K562 (cell line): Measurements from ENCODE around the gene KCNH8. TPM values are rescaled to one million over a fixed set of nuclear protein-coding genes. Genes with fewer than 3 reads are reported as not detected.

Experiments used
- BMI1 ChIP-seq: fragments of 150-350 bp; IDR thresholded peaks from 2 replicates; pipeline ENCODE4 v1.6.1; 2014; ENCODE audit warnings: low read length
- CHCHD3 ChIP-seq: fragments of 250-450 bp; sonication (Bioruptor Pico); IDR thresholded peaks from 2 replicates; pipeline ENCODE4 v2.1.2; 2022; ENCODE audit warnings: mild to moderate bottlenecking
- CUX1 ChIP-seq: fragments of 200-800 bp; sonication (Bioruptor generic); IDR thresholded peaks from 2 replicates; pipeline ENCODE4 v1.6.1; 2016; ENCODE audit warnings: missing genetic modification characterization, missing compliant biosample characterization
- ESRRB ChIP-seq: fragments of 250-450 bp; sonication (Bioruptor Pico); IDR thresholded peaks from 2 replicates; pipeline ENCODE4 v1.5.0; 2020; ENCODE audit warnings: mild to moderate bottlenecking, moderate library complexity, borderline replicate concordance
- ETV1 ChIP-seq: fragments of 450-650 bp; conservative IDR thresholded peaks from 2 replicates; pipeline ENCODE4 v1.6.1; 2016; ENCODE audit warnings: missing genetic modification characterization, control low read depth, low read depth, missing compliant biosample characterization
- SREBF1 ChIP-seq: fragments of 150-350 bp; IDR thresholded peaks from 2 replicates; pipeline ENCODE4 v1.6.1; 2014; ENCODE audit warnings: antibody characterized with exemption, low read depth, low read length, borderline replicate concordance
- TARDBP ChIP-seq: fragments of 450-650 bp; IDR thresholded peaks from 2 replicates; pipeline ENCODE4 v1.6.1; 2016
- ZNF232 ChIP-seq: sonication (generic); formaldehyde crosslinking; IDR thresholded peaks from 2 replicates; pipeline ENCODE4 v1.8.0; 2022; ENCODE audit warnings: mild to moderate bottlenecking, missing genetic modification reagents
- polyA plus RNA-seq, 8 experiments: library from polyadenylated mRNA; depleted of rRNA in 4 of 8; stranded (reverse) in 5 of 8; unstranded in 3 of 8; fragments of >200 nt; fragmentation: Nextera tagmentation in 2 of 8; fragmentation: Illumina TruSeq in 1 of 8; extraction: Ambion mirVana in 2 of 8; extraction: Trizol in 1 of 8; gene quantifications; 2 replicates each; pipeline versions ENCODE4 v1.2.1 to v1.2.3, GENCODE V29; 2011 to 2014; ENCODE audit warnings: inconsistent platforms in 1 of 8, missing spikeins in 1 of 8
- total RNA-seq, 7 experiments: library from RNA; depleted of rRNA in 6 of 7; stranded (reverse); fragments of >200 nt in 6 of 7; fragmentation: Illumina TruSeq in 2 of 7; extraction: Trizol in 2 of 7; gene quantifications; 2 replicates each; pipeline versions ENCODE4 v1.2.1 to v1.2.3, GENCODE V29; 2011 to 2021; ENCODE audit warnings: low replicate concordance in 1 of 7

KCNH8 gene
- total and polyA plus RNA-seq, 9 of the 15 experiments (the other 6 are each of a cell fraction or from before 2014, with no cell fraction given) = 0.02 to 0.08 (median 0.04) TPM; not detected in 6

DNA sequence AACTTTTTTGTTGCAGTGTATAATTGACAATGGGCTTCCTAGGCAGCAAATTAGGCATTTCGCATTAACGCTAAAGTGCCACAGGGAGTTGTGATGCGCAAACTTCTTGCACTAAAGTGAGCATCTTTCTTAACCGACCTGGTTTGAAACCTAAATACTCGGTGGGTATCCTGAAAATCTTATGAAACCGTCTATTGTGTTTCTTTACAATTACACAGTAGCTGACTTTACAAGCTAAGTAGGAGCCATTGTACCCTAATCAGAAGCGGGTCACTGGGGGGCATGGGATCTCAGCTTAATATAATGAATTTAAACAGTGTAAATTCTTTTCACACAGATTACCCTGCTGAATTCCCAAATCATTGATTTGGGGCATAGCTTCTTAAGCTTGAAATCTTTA lies 328.0 kb downstream of the KCNH8 start (continued):
- TF ChIP-seq CUX1 (CRISPR knock-in tag) (no peak), CHCHD3 (CRISPR knock-in tag) (no peak), BMI1 (no peak), ETV1 (tag) (no peak), ESRRB (CRISPR knock-in tag) (no peak), ZNF232 (CRISPR knock-in tag) (no peak), TARDBP (no peak), SREBF1 (no peak)
